Trophoblast cell (in vitro differentiated cells and primary cell): ENCODE measurements around the gene TESK2.

Source experiments
- DNase-seq, 2 donors: peaks; one replicate each; pipeline ENCODE4 v3.0.0-alpha.2; 2016
- H2AFZ ChIP-seq: 2 replicates; pipeline ENCODE4 v1.6.1; 2013; ENCODE audit warnings: low read length, moderate library complexity, mild to moderate bottlenecking; ENCODE audit not compliant: insufficient read depth, poor library complexity
- H2AK5ac ChIP-seq: 2 replicates; pipeline ENCODE4 v1.6.1; 2013; ENCODE audit warnings: mild to moderate bottlenecking, low read length
- H2BK120ac ChIP-seq: 2 replicates; pipeline ENCODE4 v1.6.1; 2013; ENCODE audit warnings: low read length, mild to moderate bottlenecking, moderate library complexity; ENCODE audit not compliant: insufficient read depth, poor library complexity
- H2BK12ac ChIP-seq: 2 replicates; pipeline ENCODE4 v1.6.1; 2013; ENCODE audit warnings: mild to moderate bottlenecking, low read length, moderate library complexity
- H2BK5ac ChIP-seq: 2 replicates; pipeline ENCODE4 v1.6.1; 2013; ENCODE audit warnings: low read length, low read depth, moderate library complexity, mild to moderate bottlenecking; ENCODE audit not compliant: poor library complexity
- H3K14ac ChIP-seq: 2 replicates; pipeline ENCODE4 v1.6.1; 2013; ENCODE audit warnings: mild to moderate bottlenecking, low read length
- H3K18ac ChIP-seq: 2 replicates; pipeline ENCODE4 v1.6.1; 2013; ENCODE audit warnings: mild to moderate bottlenecking, low read length
- H3K23ac ChIP-seq: 2 replicates; pipeline ENCODE4 v1.6.1; 2013; ENCODE audit warnings: low read length
- H3K27ac ChIP-seq: 2 replicates; pipeline ENCODE4 v1.5.1; 2013; ENCODE audit warnings: low read depth, mild to moderate bottlenecking, inconsistent platforms, low read length, moderate library complexity
- H3K27me3 ChIP-seq: 2 replicates; pipeline ENCODE4 v1.6.1; 2013; ENCODE audit warnings: inconsistent platforms, mild to moderate bottlenecking, low read length, moderate library complexity; ENCODE audit not compliant: insufficient read depth
- H3K36me3 ChIP-seq, 2 experiments: 1 replicate in 1 of 2; 2 replicates in 1 of 2; pipeline ENCODE4 v1.6.1; 2013; ENCODE audit warnings: low read length in 2 of 2, mild to moderate bottlenecking in 2 of 2, moderate library complexity in 1 of 2; ENCODE audit not compliant: insufficient read depth in 2 of 2, control insufficient read depth in 1 of 2
- H3K4ac ChIP-seq: 2 replicates; pipeline ENCODE4 v1.6.1; 2013; ENCODE audit warnings: low read depth, mild to moderate bottlenecking, low read length, moderate library complexity
- H3K4me1 ChIP-seq, 2 experiments: 1 replicate in 1 of 2; 2 replicates in 1 of 2; pipeline ENCODE4 v1.6.1; 2013; ENCODE audit warnings: low read length in 2 of 2, mild to moderate bottlenecking in 2 of 2, moderate library complexity in 1 of 2; ENCODE audit not compliant: insufficient read depth in 2 of 2, control insufficient read depth in 1 of 2
- H3K4me2 ChIP-seq: 2 replicates; pipeline ENCODE4 v1.6.1; 2013; ENCODE audit warnings: inconsistent platforms, mild to moderate bottlenecking, low read length, moderate library complexity
- H3K4me3 ChIP-seq: 2 replicates; pipeline ENCODE4 v1.5.1; 2013; ENCODE audit warnings: mild to moderate bottlenecking, low read depth, low read length, inconsistent platforms
- H3K79me1 ChIP-seq: one replicate; pipeline ENCODE4 v1.6.1; 2013; ENCODE audit warnings: low read length
- H3K79me2 ChIP-seq: 2 replicates; pipeline ENCODE4 v1.6.1; 2013; ENCODE audit warnings: low read length, mild to moderate bottlenecking; ENCODE audit not compliant: control insufficient read depth, insufficient read depth, poor library complexity
- H3K9ac ChIP-seq: 2 replicates; pipeline ENCODE4 v1.6.1; 2013; ENCODE audit warnings: mild to moderate bottlenecking, low read length
- H3K9me3 ChIP-seq: 2 replicates; pipeline ENCODE4 v1.6.1; 2013; ENCODE audit warnings: low read depth, mild to moderate bottlenecking, control low read depth, inconsistent platforms, low read length; ENCODE audit not compliant: insufficient read depth
- H4K12ac ChIP-seq: 2 replicates; pipeline ENCODE4 v1.6.1; 2013; ENCODE audit warnings: low read depth, mild to moderate bottlenecking, low read length, moderate library complexity
- H4K8ac ChIP-seq: 2 replicates; pipeline ENCODE4 v1.6.1; 2013; ENCODE audit warnings: low read depth, mild to moderate bottlenecking, low read length, moderate library complexity
- H4K91ac ChIP-seq: one replicate; pipeline ENCODE4 v1.6.1; 2013; ENCODE audit warnings: low read depth, mild to moderate bottlenecking, low read length, moderate library complexity
- WGBS: extraction: QIAGEN DNeasy Blood & Tissue Kit; methylation state at CpG from one replicate; pipeline ENCODE4 v1.1.7; 2013; ENCODE audit warnings: missing lambda C conversion rate; ENCODE audit not compliant: insufficient read length, insufficient coverage; ENCODE audit errors: extremely low coverage; 5-methylcytosine and 5-hydroxymethylcytosine counted together

Gene TESK2

GRCh38 chr1:45314266-45314665 lies 176.7 kb downstream of the TESK2 start:
- no peak overlapping the region for H4K91ac ChIP-seq
- H3K4ac ChIP-seq, result no peak overlapping the region
- DNase-seq, result no peak
- no peak overlapping the region for H3K23ac ChIP-seq
- no peak overlapping the region for H3K14ac ChIP-seq
- no peaks in the 10 kb centered on the region for H3K36me3 ChIP-seq
- no peak overlapping the region for H2AK5ac ChIP-seq
- no peak overlapping the region for H3K4me2 ChIP-seq
- H2BK12ac ChIP-seq, result no peak overlapping the region
- no peak overlapping the region for H4K8ac ChIP-seq
- no peaks in the 10 kb centered on the region for H3K9me3 ChIP-seq
- H3K79me2 ChIP-seq, result no peaks in the 10 kb centered on the region
- no peak overlapping the region for H4K12ac ChIP-seq
- no peaks in the 10 kb centered on the region for H3K79me1 ChIP-seq
- no peak overlapping the region for H3K9ac ChIP-seq
- no peaks in the 10 kb centered on the region for H3K27me3 ChIP-seq
- H3K4me3 ChIP-seq, result no peak overlapping the region
- WGBS, result no CpG with 5 or more reads among the region's 3 CpGs
- H3K18ac ChIP-seq, result no peak overlapping the region
- H2AFZ ChIP-seq, result no peak overlapping the region
- H3K27ac ChIP-seq, result no peak overlapping the region
- H3K4me1 ChIP-seq, result no peaks in the 10 kb centered on the region
- no peak overlapping the region for H2BK120ac ChIP-seq
- no peak overlapping the region for H2BK5ac ChIP-seq

GRCh38 chr1:45306905-45307304 lies 184.1 kb downstream of the TESK2 start:
- Histone ChIP-seq H3K9me3 (no peaks in the 10 kb centered on the region), H3K4me2 (no peak overlapping the region), H2BK5ac (no peak overlapping the region), H2BK120ac (no peak overlapping the region), H4K12ac (no peak overlapping the region), H4K91ac (no peak overlapping the region), H3K79me2 (peaks cover 8% of the 10 kb centered on the region), H3K79me1 (peaks cover 11% of the 10 kb centered on the region), H2BK12ac (no peak overlapping the region), H2AFZ (no peak overlapping the region), H3K27ac (no peak overlapping the region), H3K27me3 (no peaks in the 10 kb centered on the region), H3K9ac (no peak overlapping the region), H3K18ac (no peak overlapping the region), H2AK5ac (no peak overlapping the region), H3K23ac (no peak overlapping the region), H3K36me3 (no peaks in the 10 kb centered on the region), H3K4me3 (no peak overlapping the region), H3K4ac (no peak overlapping the region), H4K8ac (no peak overlapping the region), H3K4me1 (peaks cover 6% of the 10 kb centered on the region in 2 experiments), H3K14ac (no peak overlapping the region)
- no peak for DNase-seq
- no CpG with 5 or more reads among the region's 3 CpGs for WGBS

GRCh38 chr1:45306319-45306718 lies 184.6 kb downstream of the TESK2 start:
- Histone ChIP-seq H3K4me1 (peaks cover 6% of the 10 kb centered on the region in 2 experiments), H3K4ac (no peak overlapping the region), H3K18ac (no peak overlapping the region), H3K23ac (no peak overlapping the region), H2AFZ (no peak overlapping the region), H4K8ac (no peak overlapping the region), H2BK120ac (no peak overlapping the region), H3K14ac (no peak overlapping the region), H3K4me2 (no peak overlapping the region), H2AK5ac (no peak overlapping the region), H3K4me3 (no peak overlapping the region), H3K79me1 (peaks cover 11% of the 10 kb centered on the region), H2BK12ac (no peak overlapping the region), H3K79me2 (peaks cover 8% of the 10 kb centered on the region), H3K27me3 (no peaks in the 10 kb centered on the region), H3K27ac (no peak overlapping the region), H4K91ac (no peak overlapping the region), H3K9ac (no peak overlapping the region), H4K12ac (no peak overlapping the region), H2BK5ac (no peak overlapping the region), H3K36me3 (no peaks in the 10 kb centered on the region), H3K9me3 (no peaks in the 10 kb centered on the region)
- WGBS, result no CpG with 5 or more reads among the region's 8 CpGs
- no peak for DNase-seq

- Histone ChIP-seq H3K9me3 (no peaks in the 10 kb centered on the region), H2AFZ (no peak overlapping the region), H3K14ac (no peak overlapping the region), H2BK12ac (no peak overlapping the region), H3K27me3 (no peaks in the 10 kb centered on the region), H2AK5ac (no peak overlapping the region), H3K9ac (no peak overlapping the region), H3K23ac (no peak overlapping the region), H3K79me1 (peaks cover 11% of the 10 kb centered on the region), H3K27ac (no peak overlapping the region), H2BK5ac (no peak overlapping the region), H3K18ac (no peak overlapping the region), H3K4me2 (no peak overlapping the region), H4K12ac (no peak overlapping the region), H4K8ac (no peak overlapping the region), H2BK120ac (no peak overlapping the region), H3K79me2 (peaks cover 8% of the 10 kb centered on the region), H3K36me3 (no peaks in the 10 kb centered on the region), H4K91ac (no peak overlapping the region), H3K4ac (no peak overlapping the region), H3K4me1 (peaks cover 6% of the 10 kb centered on the region in 2 experiments), H3K4me3 (no peak overlapping the region)
- WGBS, result no CpG with 5 or more reads among the region's 10 CpGs
- no peak for DNase-seq
These were observed 185.7 kb downstream of the TESK2 start for GRCh38 chr1:45305231-45305630.
